Measurements from ENCODE around the gene MYO19. TPM values are rescaled to one million over a fixed set of nuclear protein-coding genes. Genes with fewer than 3 reads are reported as not detected.

MYO19 gene
- total RNA-seq, 1 experiment from 2014 or later: 146 TPM

- no peaks in the 10 kb centered on the region for H3K36me3 ChIP-seq (replicated peaks; ENCODE audit: control insufficient read depth, insufficient read depth, low read length)
- peak; percentile 97 for DNase-seq
- H3K27me3 ChIP-seq (ENCODE audit: control insufficient read depth, insufficient read depth, low read length): no peaks in the 10 kb centered on the region
Observed at GRCh38 chr17:36544307-36545076, 9.8 kb upstream of the MYO19 start, which contains the start of gene GGNBP2. Gene GGNBP2 (plus strand): TSS chr17:36544919. CDS start chr17:36545725, 806 bp downstream.

DNA sequence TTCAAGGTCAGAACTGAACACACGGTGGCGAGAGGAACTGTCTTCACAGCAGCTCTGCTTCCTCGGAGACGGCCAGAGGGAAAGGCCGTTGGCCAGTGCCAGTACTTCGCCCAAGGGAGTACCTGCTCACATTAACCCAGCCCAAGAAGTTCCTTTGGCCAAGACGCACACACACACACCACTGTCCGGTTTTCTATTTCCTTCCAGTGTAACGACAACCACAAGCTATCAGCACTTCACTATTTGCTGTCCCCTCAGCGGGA lies 9.3 kb upstream of the MYO19 start:
- Histone ChIP-seq H3K36me3 (replicated peaks; ENCODE audit: control insufficient read depth, insufficient read depth, low read length) (no peaks in the 10 kb centered on the region), H3K4me3 (ENCODE audit: insufficient read depth, low read depth, low read length) (peak overlapping the region; percentile 92), H3K27me3 (ENCODE audit: control insufficient read depth, insufficient read depth, low read length) (no peaks in the 10 kb centered on the region)
- no peak for DNase-seq

More at GRCh38 chr17:36544307-36545076, 9.8 kb upstream of the MYO19 start, which contains the start of gene GGNBP2:
- H3K4me3 ChIP-seq (ENCODE audit: insufficient read depth, low read depth, low read length): peak within 1 kb of the TSS; percentile 92

DNA sequence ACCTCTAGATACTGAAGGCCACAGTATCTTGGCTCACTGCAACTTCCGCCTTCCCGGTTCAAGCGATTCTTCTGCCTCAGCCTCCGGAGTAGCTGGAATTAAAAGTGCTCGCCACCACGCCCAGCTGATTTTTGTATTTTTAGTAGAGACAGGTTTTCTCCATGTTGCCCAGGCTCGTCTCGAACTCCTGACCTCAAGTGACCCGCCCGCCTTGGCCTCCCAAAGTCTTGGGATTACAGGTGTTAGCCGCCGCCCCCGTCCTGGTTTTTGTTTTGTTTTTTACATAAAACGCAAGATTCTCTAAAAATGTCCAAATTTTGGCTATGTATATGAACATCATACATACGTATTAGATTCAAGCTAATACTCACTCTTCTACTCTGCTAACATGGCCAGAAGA lies 8.1 kb upstream of the MYO19 start:
- H3K36me3 ChIP-seq (replicated peaks; ENCODE audit: control insufficient read depth, insufficient read depth, low read length): no peaks in the 10 kb centered on the region
- no peak overlapping the region for H3K4me3 ChIP-seq (ENCODE audit: insufficient read depth, low read depth, low read length)
- no peaks in the 10 kb centered on the region for H3K27me3 ChIP-seq (ENCODE audit: control insufficient read depth, insufficient read depth, low read length)
- no peak for DNase-seq

GRCh38 chr17:36540696-36541095 lies 6.0 kb upstream of the MYO19 start:
- H3K27me3 ChIP-seq (ENCODE audit: control insufficient read depth, insufficient read depth, low read length): no peaks in the 10 kb centered on the region
- H3K4me3 ChIP-seq (ENCODE audit: insufficient read depth, low read depth, low read length): no peak overlapping the region
- DNase-seq: no peak
- H3K36me3 ChIP-seq (replicated peaks; ENCODE audit: control insufficient read depth, insufficient read depth, low read length): peaks cover 3% of the 10 kb centered on the region

- no peaks in the 10 kb centered on the region for H3K27me3 ChIP-seq (ENCODE audit: control insufficient read depth, insufficient read depth, low read length)
- peak; percentile 15 for DNase-seq
- peaks cover 26% of the 10 kb centered on the region for H3K36me3 ChIP-seq (replicated peaks; ENCODE audit: control insufficient read depth, insufficient read depth, low read length)
- H3K4me3 ChIP-seq (ENCODE audit: insufficient read depth, low read depth, low read length): peak overlapping the region; percentile 87
Observed at GRCh38 chr17:36535669-36536081, 1.0 kb upstream of the MYO19 start.

GRCh38 chr17:36533935-36534839 lies 481 bp downstream of the MYO19 start:
- Histone ChIP-seq H3K4me3 (ENCODE audit: insufficient read depth, low read depth, low read length) (peak overlapping the region; percentile 87), H3K36me3 (replicated peaks; ENCODE audit: control insufficient read depth, insufficient read depth, low read length) (peaks cover 29% of the 10 kb centered on the region), H3K27me3 (ENCODE audit: control insufficient read depth, insufficient read depth, low read length) (no peaks in the 10 kb centered on the region)
- peak; percentile 90 for DNase-seq

DNA sequence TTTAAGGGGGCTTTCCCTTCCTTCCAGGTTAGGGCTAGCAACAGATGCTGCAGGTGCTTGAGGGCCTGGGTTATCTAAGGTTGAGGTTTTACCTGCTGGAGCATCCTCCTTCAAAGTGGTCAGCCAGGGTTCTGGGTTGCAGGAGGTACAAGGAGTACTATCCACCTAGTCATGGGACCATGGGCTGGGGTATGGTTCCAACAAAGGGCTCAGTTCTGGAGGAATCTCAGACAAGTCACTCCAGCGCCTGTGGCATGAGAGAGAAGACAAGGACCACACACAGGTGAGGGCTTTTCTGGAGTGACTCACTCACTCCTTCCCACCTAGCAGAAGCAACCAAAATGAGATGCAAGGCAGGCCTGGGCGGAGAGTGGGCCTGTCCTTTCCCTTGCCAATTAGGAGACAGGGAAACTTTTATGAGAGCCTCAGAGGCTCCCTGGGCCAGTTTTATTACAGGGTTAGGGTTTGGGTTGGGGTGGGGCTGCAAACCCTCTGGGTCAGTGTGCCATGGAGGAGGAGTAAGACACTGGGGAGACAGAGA lies 2.2 kb downstream of the MYO19 start:
- Histone ChIP-seq H3K4me3 (ENCODE audit: insufficient read depth, low read depth, low read length) (no peak overlapping the region), H3K27me3 (ENCODE audit: control insufficient read depth, insufficient read depth, low read length) (no peaks in the 10 kb centered on the region), H3K36me3 (replicated peaks; ENCODE audit: control insufficient read depth, insufficient read depth, low read length) (peaks cover 38% of the 10 kb centered on the region)
- DNase-seq: no peak

- no peak for DNase-seq
- H3K36me3 ChIP-seq (replicated peaks; ENCODE audit: control insufficient read depth, insufficient read depth, low read length): peaks cover 60% of the 10 kb centered on the region
Observed at GRCh38 chr17:36529121-36529520, 5.5 kb downstream of the MYO19 start.

GRCh38 chr17:36527621-36528250 lies 6.9 kb downstream of the MYO19 start:
- H3K4me3 ChIP-seq (ENCODE audit: insufficient read depth, low read depth, low read length): no peak overlapping the region
- H3K27me3 ChIP-seq (ENCODE audit: control insufficient read depth, insufficient read depth, low read length): no peaks in the 10 kb centered on the region
- peaks cover 54% of the 10 kb centered on the region for H3K36me3 ChIP-seq (replicated peaks; ENCODE audit: control insufficient read depth, insufficient read depth, low read length)
- DNase-seq: peak; percentile 8

More at GRCh38 chr17:36529121-36529520, 5.5 kb downstream of the MYO19 start:
- no peak overlapping the region for H3K4me3 ChIP-seq (ENCODE audit: insufficient read depth, low read depth, low read length)
- H3K27me3 ChIP-seq (ENCODE audit: control insufficient read depth, insufficient read depth, low read length): no peaks in the 10 kb centered on the region

DNA sequence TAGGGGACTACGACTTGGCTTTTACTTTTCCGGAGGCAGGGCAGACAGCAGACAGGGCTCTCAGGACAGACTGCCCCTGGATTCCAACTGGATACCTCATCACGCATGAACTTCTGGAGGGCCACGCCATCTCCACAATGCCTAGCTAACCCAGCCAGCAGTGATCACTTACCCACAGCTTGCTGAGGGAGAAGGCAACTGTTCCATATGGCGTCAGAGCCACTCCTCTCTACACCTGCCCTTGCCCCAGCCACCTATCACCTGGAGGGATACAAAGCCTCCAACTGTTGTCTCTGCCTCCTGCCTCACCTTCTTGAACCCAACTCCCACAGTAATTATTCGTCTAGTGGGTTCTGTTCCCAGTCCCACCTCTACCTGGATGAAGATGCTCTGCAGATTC lies 8.8 kb downstream of the MYO19 start:
- H3K36me3 ChIP-seq (replicated peaks; ENCODE audit: control insufficient read depth, insufficient read depth, low read length): peaks cover 42% of the 10 kb centered on the region
- no peak overlapping the region for H3K4me3 ChIP-seq (ENCODE audit: insufficient read depth, low read depth, low read length)
- no peak for DNase-seq
- no peaks in the 10 kb centered on the region for H3K27me3 ChIP-seq (ENCODE audit: control insufficient read depth, insufficient read depth, low read length)

DNA sequence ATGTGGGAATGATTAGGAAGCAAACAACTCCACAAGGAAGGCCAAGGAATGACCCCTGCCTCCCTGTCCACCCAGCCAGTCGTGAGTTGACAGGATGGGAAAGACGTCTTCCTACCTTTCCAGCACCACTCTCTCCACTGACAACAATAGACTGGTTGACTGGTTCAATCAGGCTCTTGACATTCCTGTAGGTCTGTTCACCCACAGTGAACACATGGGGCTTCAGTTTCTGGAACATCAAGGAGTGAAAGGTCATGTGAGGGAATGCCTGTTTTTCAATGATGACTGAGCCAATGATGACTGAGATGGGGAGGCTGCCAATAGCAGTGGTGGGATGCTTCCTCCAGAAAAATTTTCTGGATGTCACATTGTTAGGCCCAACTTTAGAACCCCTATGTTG lies 9.6 kb downstream of the MYO19 start:
- DNase-seq: no peak
- no peaks in the 10 kb centered on the region for H3K27me3 ChIP-seq (ENCODE audit: control insufficient read depth, insufficient read depth, low read length)
- peaks cover 42% of the 10 kb centered on the region for H3K36me3 ChIP-seq (replicated peaks; ENCODE audit: control insufficient read depth, insufficient read depth, low read length)
- no peak overlapping the region for H3K4me3 ChIP-seq (ENCODE audit: insufficient read depth, low read depth, low read length)

GRCh38 chr17:36524428-36524876 lies 10.2 kb downstream of the MYO19 start:
- no peak for DNase-seq
- H3K4me3 ChIP-seq (ENCODE audit: insufficient read depth, low read depth, low read length): no peak overlapping the region
- peaks cover 42% of the 10 kb centered on the region for H3K36me3 ChIP-seq (replicated peaks; ENCODE audit: control insufficient read depth, insufficient read depth, low read length)
- no peaks in the 10 kb centered on the region for H3K27me3 ChIP-seq (ENCODE audit: control insufficient read depth, insufficient read depth, low read length)

DNA sequence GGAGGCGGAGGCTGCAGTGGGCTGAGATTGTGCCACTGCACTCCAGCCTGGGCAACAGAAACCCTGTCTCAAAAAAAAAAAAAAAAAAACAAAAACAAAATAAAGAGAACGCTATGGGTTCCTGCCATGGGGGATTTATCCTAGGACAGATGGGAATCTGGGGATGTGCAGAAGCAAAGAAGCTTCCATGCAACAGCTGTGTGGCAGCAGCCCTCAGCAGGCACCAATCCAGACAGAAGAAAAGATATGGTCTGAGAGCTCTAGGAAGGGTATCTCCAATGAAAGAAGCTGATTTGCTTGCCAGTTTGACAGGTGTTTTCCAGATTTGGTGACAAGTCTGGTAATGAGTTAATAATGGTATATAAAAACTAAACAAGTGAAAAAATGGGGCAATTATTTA lies 11.6 kb downstream of the MYO19 start:
- Histone ChIP-seq H3K27me3 (ENCODE audit: control insufficient read depth, insufficient read depth, low read length) (no peaks in the 10 kb centered on the region), H3K4me3 (ENCODE audit: insufficient read depth, low read depth, low read length) (no peak overlapping the region), H3K36me3 (replicated peaks; ENCODE audit: control insufficient read depth, insufficient read depth, low read length) (peaks cover 36% of the 10 kb centered on the region)
- no peak for DNase-seq

DNA sequence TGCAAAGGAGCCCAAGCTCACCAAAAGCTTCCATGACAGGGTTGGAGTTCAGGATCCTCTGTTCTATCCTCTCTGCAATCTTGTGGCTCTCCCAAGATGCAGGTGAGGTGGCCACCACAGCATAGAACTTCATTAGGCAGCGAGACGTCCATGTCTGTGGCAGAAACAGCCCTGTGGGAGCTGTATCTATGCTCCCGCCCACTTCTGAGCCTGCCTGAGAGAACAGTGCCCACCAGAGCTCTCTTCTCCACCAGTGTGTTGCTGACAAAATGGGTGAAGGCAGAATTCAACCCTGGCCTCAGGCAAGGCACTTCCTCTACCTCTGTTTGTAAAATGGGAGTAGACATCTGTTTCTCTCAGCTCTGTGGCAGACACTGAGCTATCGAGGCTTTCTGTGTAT lies 18.8 kb downstream of the MYO19 start:
- Histone ChIP-seq H3K27me3 (ENCODE audit: control insufficient read depth, insufficient read depth, low read length) (no peaks in the 10 kb centered on the region), H3K36me3 (replicated peaks; ENCODE audit: control insufficient read depth, insufficient read depth, low read length) (peaks cover 22% of the 10 kb centered on the region), H3K4me3 (ENCODE audit: insufficient read depth, low read depth, low read length) (no peak overlapping the region)
- no peak for DNase-seq

Measured in H7 (cell line).